NCI-H345 treated with DMSO at 0.1 percent for 48 hours (cell line): Measurements from ENCODE around the gene CABP4.
A peak's percentile ranks its signal among the peaks of the same experiment; 100 is the strongest.

Experiments used
- DNase-seq: peaks from one replicate; lab custom pipeline; 2025; ENCODE audit not compliant: unreplicated experiment; lab: John Stamatoyannopoulos, UW

CABP4 gene

GRCh38 chr11:67507242-67507863 is 52.2 kb downstream of the CABP4 start:
- DNase-seq = no peak

GRCh38 chr11:67507864-67508485 is 52.8 kb downstream of the CABP4 start, which contains the start of gene CDK2AP2:
CDK2AP2 (minus strand) TSS chr11:67508162; CDS start chr11:67508082, 80 bp downstream.
- DNase-seq = peak; percentile 98

GRCh38 chr11:67508486-67509121 is 53.5 kb downstream of the CABP4 start:
- DNase-seq = peak; percentile 92

- DNase-seq = no peak
These were observed 54.8 kb downstream of the CABP4 start for GRCh38 chr11:67510023-67510345.
